ENCODE results near the gene RGS16.

RGS16 gene

DNA sequence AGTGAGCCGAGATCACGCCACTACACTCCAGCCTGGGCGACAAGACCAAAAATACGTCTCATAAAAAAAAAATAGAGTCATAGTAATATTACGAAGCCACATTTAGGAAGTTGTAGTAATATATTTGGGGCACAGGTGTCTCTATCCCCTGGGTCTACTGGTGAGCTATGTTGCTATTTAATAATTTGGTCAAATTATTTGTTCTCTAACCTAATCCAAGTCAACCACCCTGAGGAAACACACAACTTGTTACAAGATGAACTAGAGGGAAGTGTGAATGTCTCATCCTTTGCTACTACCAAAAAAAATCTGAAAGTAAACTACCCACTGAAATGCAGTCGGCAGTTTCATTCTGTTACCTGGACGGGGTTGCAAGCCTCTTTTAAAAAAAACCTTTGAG lies 44.9 kb upstream of the RGS16 start:
- Histone ChIP-seq H3K4me3 (ENCODE audit: low read depth in 1 of 2, low read length in 1 of 2) (no peak overlapping the region), H3K4me1 (ENCODE audit: control insufficient read depth in 1 of 2, insufficient read depth in 1 of 2, low read depth in 1 of 2, low read length in 1 of 2) (no peaks in the 10 kb centered on the region), H3K9me3 (no peaks in the 10 kb centered on the region), H3K27ac (no peak overlapping the region), H3K36me3 (no peaks in the 10 kb centered on the region), H3K27me3 (no peaks in the 10 kb centered on the region)
- TF ChIP-seq, protein P1, sequence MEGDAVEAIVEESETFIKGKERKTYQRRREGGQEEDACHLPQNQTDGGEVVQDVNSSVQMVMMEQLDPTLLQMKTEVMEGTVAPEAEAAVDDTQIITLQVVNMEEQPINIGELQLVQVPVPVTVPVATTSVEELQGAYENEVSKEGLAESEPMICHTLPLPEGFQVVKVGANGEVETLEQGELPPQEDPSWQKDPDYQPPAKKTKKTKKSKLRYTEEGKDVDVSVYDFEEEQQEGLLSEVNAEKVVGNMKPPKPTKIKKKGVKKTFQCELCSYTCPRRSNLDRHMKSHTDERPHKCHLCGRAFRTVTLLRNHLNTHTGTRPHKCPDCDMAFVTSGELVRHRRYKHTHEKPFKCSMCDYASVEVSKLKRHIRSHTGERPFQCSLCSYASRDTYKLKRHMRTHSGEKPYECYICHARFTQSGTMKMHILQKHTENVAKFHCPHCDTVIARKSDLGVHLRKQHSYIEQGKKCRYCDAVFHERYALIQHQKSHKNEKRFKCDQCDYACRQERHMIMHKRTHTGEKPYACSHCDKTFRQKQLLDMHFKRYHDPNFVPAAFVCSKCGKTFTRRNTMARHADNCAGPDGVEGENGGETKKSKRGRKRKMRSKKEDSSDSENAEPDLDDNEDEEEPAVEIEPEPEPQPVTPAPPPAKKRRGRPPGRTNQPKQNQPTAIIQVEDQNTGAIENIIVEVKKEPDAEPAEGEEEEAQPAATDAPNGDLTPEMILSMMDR (IDR thresholded peaks at IDR 0.05), result no peak

DNA sequence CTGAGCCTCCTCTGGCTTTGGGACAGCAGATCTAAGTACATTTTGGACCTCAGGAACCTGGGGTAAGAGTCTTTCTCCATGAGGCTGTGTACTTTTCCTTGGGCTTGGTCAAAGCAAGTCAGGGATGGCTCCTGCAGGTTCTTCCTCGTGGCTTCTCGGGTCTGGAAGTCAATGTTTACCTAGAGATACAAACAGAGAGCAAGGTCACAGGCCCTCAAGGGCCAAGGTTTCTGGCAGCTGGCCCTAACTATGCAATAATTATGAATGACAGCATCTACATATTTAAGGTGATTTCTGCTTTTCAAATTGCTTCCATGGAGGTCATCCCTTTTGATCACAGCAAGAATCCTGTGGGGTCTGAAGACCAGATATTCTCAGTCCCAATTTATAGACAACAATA lies 42.5 kb upstream of the RGS16 start:
- Histone ChIP-seq H3K9me3 (no peaks in the 10 kb centered on the region), H3K4me1 (ENCODE audit: control insufficient read depth in 1 of 2, insufficient read depth in 1 of 2, low read depth in 1 of 2, low read length in 1 of 2) (no peaks in the 10 kb centered on the region), H3K27me3 (no peaks in the 10 kb centered on the region), H3K27ac (no peak overlapping the region), H3K4me3 (ENCODE audit: low read depth in 1 of 2, low read length in 1 of 2) (no peak overlapping the region), H3K36me3 (no peaks in the 10 kb centered on the region)
- TF ChIP-seq, protein P1 (IDR thresholded peaks at IDR 0.05), result no peak

DNA sequence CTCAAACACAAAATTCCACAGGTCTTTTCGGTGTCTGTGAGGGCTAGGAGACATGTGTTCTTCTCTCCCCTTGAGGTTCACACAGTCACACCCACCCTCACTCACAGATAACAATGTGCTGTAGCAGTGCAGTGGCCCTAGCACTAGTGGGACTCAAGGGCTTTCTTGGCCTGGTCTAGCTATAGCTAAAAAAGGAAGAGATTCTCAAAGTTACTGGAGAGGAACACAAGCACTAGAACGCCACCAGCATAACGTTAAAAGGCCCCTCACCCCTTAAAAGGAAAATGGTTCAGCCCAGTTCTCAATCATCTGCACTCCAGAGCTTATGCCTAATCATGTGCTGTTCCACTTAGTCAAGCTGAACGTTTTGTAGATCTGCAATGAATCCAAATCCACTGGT lies 40.7 kb upstream of the RGS16 start:
- Histone ChIP-seq H3K36me3 (no peaks in the 10 kb centered on the region), H3K27ac (no peak overlapping the region), H3K4me3 (ENCODE audit: low read depth in 1 of 2, low read length in 1 of 2) (no peak overlapping the region), H3K9me3 (no peaks in the 10 kb centered on the region), H3K27me3 (no peaks in the 10 kb centered on the region), H3K4me1 (ENCODE audit: control insufficient read depth in 1 of 2, insufficient read depth in 1 of 2, low read depth in 1 of 2, low read length in 1 of 2) (no peaks in the 10 kb centered on the region)
- TF ChIP-seq, protein P1 (IDR thresholded peaks at IDR 0.05), result no peak

DNA sequence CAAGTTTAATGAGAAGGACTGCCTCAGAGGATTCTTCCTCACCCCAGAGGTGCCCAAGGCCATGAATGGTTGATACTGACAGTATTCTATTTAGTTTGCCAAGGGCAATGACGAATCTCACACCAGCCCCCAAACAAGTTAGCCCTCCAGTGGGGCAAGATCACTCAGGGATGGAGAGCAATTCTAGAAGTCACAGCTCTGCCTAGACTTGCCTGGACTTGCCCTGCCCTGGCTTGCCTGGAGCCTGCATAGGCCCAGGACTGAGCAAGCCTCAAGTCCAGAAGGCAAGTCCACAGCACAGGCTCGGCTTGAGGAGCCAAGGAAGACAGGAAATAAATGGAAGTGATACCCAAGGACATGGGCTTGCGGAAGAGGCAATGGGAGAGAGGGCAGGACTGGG lies 39.5 kb upstream of the RGS16 start:
- H3K36me3 ChIP-seq, result no peaks in the 10 kb centered on the region
- peaks cover 3% of the 10 kb centered on the region for H3K27me3 ChIP-seq
- H3K4me1 ChIP-seq (ENCODE audit: control insufficient read depth in 1 of 2, insufficient read depth in 1 of 2, low read depth in 1 of 2, low read length in 1 of 2), result no peaks in the 10 kb centered on the region
- no peak overlapping the region for H3K27ac ChIP-seq
- no peaks in the 10 kb centered on the region for H3K9me3 ChIP-seq
- TF ChIP-seq, protein P1 (IDR thresholded peaks at IDR 0.05), result no peak
- no peak overlapping the region for H3K4me3 ChIP-seq (ENCODE audit: low read depth in 1 of 2, low read length in 1 of 2)

DNA sequence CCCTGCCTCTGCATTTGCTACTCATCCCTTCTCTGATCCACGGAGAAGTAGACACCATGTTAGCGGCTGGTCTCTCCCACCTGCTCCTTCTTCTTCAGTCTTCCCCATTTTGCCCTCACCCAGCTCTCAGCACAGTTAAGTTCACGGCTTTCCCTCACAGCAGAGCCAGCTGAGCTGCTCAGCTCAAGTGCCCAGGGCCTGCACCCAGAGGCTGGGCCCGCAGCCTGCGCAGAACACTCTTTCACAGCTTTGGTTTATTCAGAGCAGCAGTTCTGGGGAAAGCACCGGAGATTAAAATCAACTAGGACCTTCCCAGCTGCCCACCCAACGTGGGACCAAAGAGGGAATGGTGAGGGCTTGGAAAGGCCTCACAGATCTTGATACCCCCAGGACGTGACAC lies 38.3 kb upstream of the RGS16 start:
- Histone ChIP-seq H3K4me3 (ENCODE audit: low read depth in 1 of 2, low read length in 1 of 2) (no peak overlapping the region), H3K36me3 (no peaks in the 10 kb centered on the region), H3K9me3 (no peaks in the 10 kb centered on the region), H3K27me3 (peaks cover 7% of the 10 kb centered on the region), H3K4me1 (ENCODE audit: control insufficient read depth in 1 of 2, insufficient read depth in 1 of 2, low read depth in 1 of 2, low read length in 1 of 2) (no peaks in the 10 kb centered on the region), H3K27ac (no peak overlapping the region)
- TF ChIP-seq, protein P1 (IDR thresholded peaks at IDR 0.05), result no peak

DNA sequence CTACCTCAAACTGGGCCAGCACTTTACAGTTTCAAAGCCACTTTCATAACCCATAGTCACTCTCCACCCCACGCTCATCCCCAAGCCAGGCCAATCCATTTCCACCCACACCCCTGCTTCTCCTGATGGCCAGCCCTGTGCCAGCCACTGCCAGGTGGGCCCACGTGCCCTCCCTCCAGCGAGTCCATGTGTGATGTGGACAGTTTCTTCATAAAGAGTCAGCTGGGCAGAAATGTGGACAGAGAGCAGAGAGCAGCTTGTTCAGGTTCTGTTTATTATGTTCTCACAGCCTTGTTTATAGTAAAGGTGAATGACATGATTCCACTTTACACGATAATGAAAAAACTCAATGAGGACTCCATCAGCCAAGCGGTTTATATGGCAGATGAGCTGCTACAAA lies 37.4 kb upstream of the RGS16 start:
- Histone ChIP-seq H3K4me1 (ENCODE audit: control insufficient read depth in 1 of 2, insufficient read depth in 1 of 2, low read depth in 1 of 2, low read length in 1 of 2) (no peaks in the 10 kb centered on the region), H3K36me3 (no peaks in the 10 kb centered on the region), H3K27ac (no peak overlapping the region), H3K9me3 (no peaks in the 10 kb centered on the region), H3K27me3 (peaks cover 7% of the 10 kb centered on the region), H3K4me3 (ENCODE audit: low read depth in 1 of 2, low read length in 1 of 2) (no peak overlapping the region)
- TF ChIP-seq, protein P1 (IDR thresholded peaks at IDR 0.05), result no peak

Measured in neutrophil (primary cell).